H1 (cell line): Measurements from ENCODE around the gene MAML3. TPM values are rescaled to one million over a fixed set of nuclear protein-coding genes. Genes with fewer than 3 reads are reported as not detected.

ENCODE experiments used
- EZH2 ChIP-seq: fragments of 200-600 bp; sonication (generic); IDR thresholded peaks from 2 replicates; pipeline ENCODE4 v1.7.1; 2012; ENCODE audit warnings: low read depth, mild to moderate bottlenecking, moderate library complexity, low read length, inconsistent platforms; ENCODE audit not compliant: severe bottlenecking
- POU5F1 ChIP-seq: IDR thresholded peaks from 2 replicates; pipeline ENCODE4 v1.6.1; 2011; ENCODE audit warnings: low read depth, mild to moderate bottlenecking, low read length, moderate library complexity
- polyA plus RNA-seq, 7 experiments: library from polyadenylated mRNA; depleted of rRNA in 3 of 7; stranded (reverse) in 5 of 7; unstranded in 2 of 7; fragments of >200 nt in 5 of 7; fragments of 200-250 nt in 2 of 7; gene quantifications; 1 replicate in 5 of 7; 2 replicates in 1 of 7; 4 replicates in 1 of 7; pipeline versions ENCODE4 v1.2.1 to v1.2.3, GENCODE V29; 2011 to 2013; ENCODE audit warnings: missing spikeins in 2 of 7, mixed read lengths in 2 of 7
- total RNA-seq: library from RNA; stranded (reverse); fragmentation: NEBNext Ultra II Directional; extraction: Animal tissue kit (Norgen Biotek cat#: 25700); gene quantifications from 2 replicates; pipeline ENCODE4 v1.2.1, GENCODE V29; 2021

Gene MAML3
- total and polyA plus RNA-seq, 2 of the 8 experiments (the other 6 are each of a cell fraction or from before 2014, with no cell fraction given) = 2.1 to 5.7 TPM

- TF ChIP-seq EZH2 = no peak
- no peak for TF ChIP-seq POU5F1
- TF ChIP-seq, all 59 proteins: peak for 0
Measured at GRCh38 chr4:140188975-140189374, 35.0 kb upstream of the MAML3 start (continued).
